ENCODE data around the gene RNF26.

DNA sequence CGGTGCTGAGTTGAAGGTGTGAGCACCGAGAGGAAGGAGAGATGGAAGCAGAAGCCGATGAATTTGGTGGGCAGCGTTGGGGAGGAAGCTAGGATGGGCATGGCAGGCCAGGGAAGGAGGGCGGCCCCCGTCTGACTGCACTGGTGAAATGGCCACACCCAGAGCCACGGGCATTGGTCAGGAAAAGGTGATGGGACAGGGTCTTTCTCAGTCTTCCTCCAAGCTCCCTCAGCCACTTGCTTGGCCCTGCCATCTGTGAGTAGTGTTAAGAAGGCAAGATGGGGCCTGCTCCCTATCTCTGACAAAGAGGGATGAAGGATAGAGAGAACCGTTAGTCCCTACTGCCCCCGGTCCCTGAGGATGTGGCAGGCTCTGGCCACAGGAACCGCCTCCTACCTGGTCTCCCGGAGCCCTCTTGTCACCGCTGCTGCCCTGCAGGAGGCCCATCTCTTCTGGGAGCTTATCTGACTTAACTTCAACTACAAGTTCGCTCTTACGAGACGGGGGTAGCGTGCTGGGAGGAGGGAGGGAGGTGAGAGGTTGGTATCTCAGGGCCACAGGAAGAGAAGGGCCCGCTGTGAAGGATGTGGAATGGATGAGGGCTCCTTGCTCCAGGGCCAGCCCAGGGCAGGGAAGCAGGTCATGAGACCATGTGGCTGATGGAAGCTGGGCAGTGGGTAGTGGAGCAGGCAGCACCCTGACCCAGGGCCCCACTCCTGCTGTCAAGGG, 24.2 kb upstream of the RNF26 start:
- TF ChIP-seq, protein P1, sequence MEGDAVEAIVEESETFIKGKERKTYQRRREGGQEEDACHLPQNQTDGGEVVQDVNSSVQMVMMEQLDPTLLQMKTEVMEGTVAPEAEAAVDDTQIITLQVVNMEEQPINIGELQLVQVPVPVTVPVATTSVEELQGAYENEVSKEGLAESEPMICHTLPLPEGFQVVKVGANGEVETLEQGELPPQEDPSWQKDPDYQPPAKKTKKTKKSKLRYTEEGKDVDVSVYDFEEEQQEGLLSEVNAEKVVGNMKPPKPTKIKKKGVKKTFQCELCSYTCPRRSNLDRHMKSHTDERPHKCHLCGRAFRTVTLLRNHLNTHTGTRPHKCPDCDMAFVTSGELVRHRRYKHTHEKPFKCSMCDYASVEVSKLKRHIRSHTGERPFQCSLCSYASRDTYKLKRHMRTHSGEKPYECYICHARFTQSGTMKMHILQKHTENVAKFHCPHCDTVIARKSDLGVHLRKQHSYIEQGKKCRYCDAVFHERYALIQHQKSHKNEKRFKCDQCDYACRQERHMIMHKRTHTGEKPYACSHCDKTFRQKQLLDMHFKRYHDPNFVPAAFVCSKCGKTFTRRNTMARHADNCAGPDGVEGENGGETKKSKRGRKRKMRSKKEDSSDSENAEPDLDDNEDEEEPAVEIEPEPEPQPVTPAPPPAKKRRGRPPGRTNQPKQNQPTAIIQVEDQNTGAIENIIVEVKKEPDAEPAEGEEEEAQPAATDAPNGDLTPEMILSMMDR (conservative IDR thresholded peaks at IDR 0.05): no peak
- TF ChIP-seq EZH2 (IDR thresholded peaks at IDR 0.05; ENCODE audit: low read depth): no peak

All from PC-9 (cell line).